ENCODE measurements around the gene SGPL1.

The SGPL1 gene

GRCh38 chr10:70927189-70927943, 111.6 kb downstream of the SGPL1 start:
- no peak for DNase-seq

- DNase-seq, result no peak
Measured at GRCh38 chr10:70928140-70928539, 112.4 kb downstream of the SGPL1 start.

- no peak for DNase-seq
Measured at GRCh38 chr10:70930263-70931000, 114.7 kb downstream of the SGPL1 start.
